SK-N-SH treated with all-trans-retinoic acid at 6 μM for 48 hours (cell line): Measurements from ENCODE around the gene RBKS.

ENCODE experiments used
- PATZ1 ChIP-seq: fragments of 250-450 bp; sonication (Bioruptor Pico); IDR thresholded peaks from 2 replicates; pipeline ENCODE4 v1.8.0; 2020; ENCODE audit warnings: mild to moderate bottlenecking, moderate library complexity, borderline replicate concordance
- ZNF565 ChIP-seq: fragments of 450-650 bp; formaldehyde crosslinking; conservative IDR thresholded peaks from 2 replicates; pipeline ENCODE4 v1.5.0; 2020; ENCODE audit warnings: low read depth, mild to moderate bottlenecking, moderate library complexity

- TF ChIP-seq ZNF565 (no peak), PATZ1 (no peak)
Observed at GRCh38 chr2:27856386-27856785, 33.8 kb downstream of the RBKS start.
